Spleen (tissue), 11 donors: ENCODE results near the gene PEX11B. TPM values are rescaled to one million over a fixed set of nuclear protein-coding genes. Genes with fewer than 3 reads are reported as not detected.

Experiments
- DNase-seq: peaks from one replicate; pipeline ENCODE4 v3.0.0-alpha.2; 2020
- H3K27ac ChIP-seq, 8 donors: fragments of 200-600 bp; sonication (generic) in 7 of 8; 1 replicate in 4 of 8; 2 replicates in 4 of 8; pipeline versions ENCODE4 v1.5.0 to v1.8.0; 2016 to 2021; ENCODE audit warnings: inconsistent platforms in 4 of 8, mild to moderate bottlenecking in 4 of 8, moderate library complexity in 1 of 8
- H3K27me3 ChIP-seq, 7 donors: fragments of 200-600 bp; sonication (generic) in 6 of 7; replicated peaks in 1 of 7; 1 replicate in 4 of 7; 2 replicates in 3 of 7; pipeline versions ENCODE4 v1.5.0 to v1.8.0; 2016 to 2021; ENCODE audit warnings: inconsistent platforms in 3 of 7, mild to moderate bottlenecking in 1 of 7
- H3K36me3 ChIP-seq, 6 donors: fragments of 200-600 bp; sonication (generic) in 5 of 6; 1 replicate in 4 of 6; 2 replicates in 2 of 6; pipeline versions ENCODE4 v1.5.0 to v1.8.0; 2016 to 2021; ENCODE audit warnings: inconsistent platforms in 2 of 6
- H3K4me1 ChIP-seq, 6 donors: fragments of 200-600 bp; sonication (generic) in 5 of 6; 1 replicate in 3 of 6; 2 replicates in 3 of 6; pipeline versions ENCODE4 v1.5.0 to v1.8.0; 2016 to 2021; ENCODE audit warnings: inconsistent platforms in 3 of 6
- H3K4me3 ChIP-seq, 8 donors: fragments of 200-600 bp; sonication (generic) in 7 of 8; 1 replicate in 4 of 8; 2 replicates in 4 of 8; pipeline versions ENCODE4 v1.5.0 to v1.8.0; 2016 to 2021; ENCODE audit warnings: inconsistent platforms in 4 of 8, mild to moderate bottlenecking in 4 of 8, moderate library complexity in 2 of 8
- H3K9me3 ChIP-seq, 8 donors: fragments of 200-600 bp; sonication (generic) in 7 of 8; 1 replicate in 4 of 8; 2 replicates in 4 of 8; pipeline versions ENCODE4 v1.5.0 to v1.8.0; 2016 to 2021; ENCODE audit warnings: inconsistent platforms in 4 of 8
- POLR2A ChIP-seq, 3 donors: fragments of 450-650 bp; IDR thresholded peaks; one replicate each; pipeline ENCODE4 v1.5.1; 2017; ENCODE audit warnings: antibody characterized with exemption in 3 of 3, mild to moderate bottlenecking in 1 of 3
- POLR2AphosphoS5 ChIP-seq, 3 donors: sonication (generic); formaldehyde crosslinking; IDR thresholded peaks; one replicate each; pipeline ENCODE4 v1.5.1; 2017; ENCODE audit warnings: antibody characterized with exemption in 3 of 3
- WGBS, 5 donors: extraction: QIAGEN DNeasy Blood & Tissue Kit in 3 of 5; methylation state at CpG; one replicate each; pipeline versions ENCODE4 v1.1.5 to v1.1.7; 2013 to 2018; 5-methylcytosine and 5-hydroxymethylcytosine counted together
- intact Hi-C: fragments of 100-400 bp; cut with DNase I; formaldehyde crosslinking; loops from one replicate; pipeline ENCODE4 v1.15.0; 2023; ENCODE audit warnings: low total_unique reads
- polyA plus RNA-seq, 3 donors: library from polyadenylated mRNA; stranded (reverse); fragments of 200-250 nt; gene quantifications; one replicate each; pipeline ENCODE4 v1.2.1, GENCODE V29; 2013
- total RNA-seq, 7 donors: library from RNA; depleted of rRNA in 3 of 7; stranded (reverse); fragments of >200 nt in 3 of 7; fragmentation: NEBNext Ultra II Directional in 4 of 7; extraction: Animal tissue kit (Norgen Biotek cat#: 25700) in 4 of 7; gene quantifications; one replicate each; pipeline versions ENCODE4 v1.1.0 to v1.2.1, GENCODE V29; 2016 to 2021
- TF ChIP-seq, protein P1 (sequence below), 11 experiments: fragments of 200-600 bp in 7 of 11; fragments of 450-650 bp in 4 of 11; sonication (generic) in 4 of 11; IDR thresholded peaks in 8 of 11; conservative IDR thresholded peaks in 3 of 11; 1 replicate in 7 of 11; 2 replicates in 4 of 11; pipeline versions ENCODE4 v1.4.0 to v1.8.0; 2016 to 2021; ENCODE audit warnings: antibody characterized with exemption in 11 of 11, inconsistent platforms in 4 of 11, mild to moderate bottlenecking in 1 of 11
- donor health status: healthy with polysubstance abuse.
- donor health status: DM: no; HTN: no; CAD: no; lungs with moderate emphysema.
- donor health status: DM: no; HTN: no; CAD: no.
- donor health status: Bipolar disorder and iron deficiency.
- donor health status: healthy.
- donor health status: DM: no; HTN: no; CAD: no.
- donor health status: DM: yes; HTN: yes; CAD: no.

Gene PEX11B
- total and polyA plus RNA-seq, 10 donors, result 20.3 to 35.4 (median 27.4) TPM

DNA sequence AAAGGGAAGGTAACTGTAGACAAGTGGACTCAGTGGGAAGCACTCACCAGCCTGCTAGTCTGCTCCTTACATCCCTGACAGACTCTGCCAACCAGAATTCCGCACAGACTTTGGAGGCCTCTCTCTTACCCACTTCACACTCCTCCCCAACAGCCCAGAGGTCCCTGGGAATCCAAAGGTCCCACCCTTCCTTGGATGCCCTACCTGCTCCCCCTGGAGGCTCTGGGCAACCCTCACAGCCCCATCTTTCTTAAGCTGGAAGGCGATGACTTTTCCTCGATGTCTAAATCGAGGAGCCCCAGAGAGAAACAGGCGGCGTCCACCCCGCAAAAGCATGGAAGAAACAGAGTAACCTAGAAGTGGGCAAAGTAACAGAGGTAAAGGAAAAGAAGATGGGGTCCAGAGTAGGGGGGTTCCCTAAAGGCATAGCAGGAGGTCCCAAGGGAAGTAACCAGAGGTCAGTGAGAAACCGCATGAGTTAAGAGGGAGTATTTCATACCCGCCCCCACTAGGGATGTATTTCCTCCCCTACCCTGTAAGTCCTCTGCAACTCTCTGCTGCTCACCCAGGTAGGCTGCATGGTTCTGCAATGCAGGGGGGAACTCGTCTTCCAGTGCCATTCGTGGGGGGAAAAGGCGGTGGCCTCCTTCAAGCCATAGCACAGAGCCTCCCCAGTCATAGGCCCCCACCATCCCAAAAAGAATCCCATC lies 17.1 kb downstream of the PEX11B start:
- Histone ChIP-seq H3K27me3 (no peaks in the 10 kb centered on the region), H3K4me1 (no peaks in the 10 kb centered on the region), H3K36me3 (peaks cover 0 to 6% (median 0%) of the 10 kb centered on the region in 6 donors), H3K9me3 (no peaks in the 10 kb centered on the region), H3K27ac (no peak overlapping the region), H3K4me3 (no peak overlapping the region)
- WGBS, 5 donors, result 86 to 96% (median 90%) methylated on average over 12 of the region's 12 CpGs
- TF ChIP-seq POLR2A (IDR thresholded peaks at IDR 0.05) (no peak), POLR2AphosphoS5 (IDR thresholded peaks at IDR 0.05) (no peak)
- TF ChIP-seq, protein P1, sequence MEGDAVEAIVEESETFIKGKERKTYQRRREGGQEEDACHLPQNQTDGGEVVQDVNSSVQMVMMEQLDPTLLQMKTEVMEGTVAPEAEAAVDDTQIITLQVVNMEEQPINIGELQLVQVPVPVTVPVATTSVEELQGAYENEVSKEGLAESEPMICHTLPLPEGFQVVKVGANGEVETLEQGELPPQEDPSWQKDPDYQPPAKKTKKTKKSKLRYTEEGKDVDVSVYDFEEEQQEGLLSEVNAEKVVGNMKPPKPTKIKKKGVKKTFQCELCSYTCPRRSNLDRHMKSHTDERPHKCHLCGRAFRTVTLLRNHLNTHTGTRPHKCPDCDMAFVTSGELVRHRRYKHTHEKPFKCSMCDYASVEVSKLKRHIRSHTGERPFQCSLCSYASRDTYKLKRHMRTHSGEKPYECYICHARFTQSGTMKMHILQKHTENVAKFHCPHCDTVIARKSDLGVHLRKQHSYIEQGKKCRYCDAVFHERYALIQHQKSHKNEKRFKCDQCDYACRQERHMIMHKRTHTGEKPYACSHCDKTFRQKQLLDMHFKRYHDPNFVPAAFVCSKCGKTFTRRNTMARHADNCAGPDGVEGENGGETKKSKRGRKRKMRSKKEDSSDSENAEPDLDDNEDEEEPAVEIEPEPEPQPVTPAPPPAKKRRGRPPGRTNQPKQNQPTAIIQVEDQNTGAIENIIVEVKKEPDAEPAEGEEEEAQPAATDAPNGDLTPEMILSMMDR (IDR thresholded peaks at IDR 0.05 in 8 of 11, conservative IDR thresholded peaks at IDR 0.05 in 3 of 11), result no peak
- intact Hi-C loops, result no loop called here
- DNase-seq, result no peak

DNA sequence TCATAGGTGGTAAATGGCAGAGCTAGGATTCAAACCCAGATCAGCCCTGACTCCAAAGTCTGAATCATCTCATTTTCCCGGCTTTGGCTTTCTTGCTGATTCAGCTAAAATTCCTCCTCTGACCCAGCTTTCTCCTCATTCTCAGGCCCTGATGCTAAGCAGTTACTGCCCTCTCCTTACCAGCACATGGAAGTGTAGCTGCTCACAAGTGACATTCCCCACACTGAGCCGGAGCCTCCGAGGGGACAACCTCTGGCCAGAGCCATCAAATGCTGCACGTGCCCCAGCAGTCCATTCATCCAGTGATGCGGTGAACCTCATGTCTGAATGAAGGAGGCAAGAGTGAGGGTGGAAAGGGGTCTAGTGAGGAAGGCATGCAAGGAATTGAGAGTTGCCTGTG lies 19.8 kb downstream of the PEX11B start:
- Histone ChIP-seq H3K27ac (no peak overlapping the region), H3K36me3 (peaks cover 0 to 6% (median 0%) of the 10 kb centered on the region in 6 donors), H3K4me3 (no peak overlapping the region), H3K27me3 (no peaks in the 10 kb centered on the region), H3K9me3 (no peaks in the 10 kb centered on the region), H3K4me1 (no peaks in the 10 kb centered on the region)
- TF ChIP-seq, protein P1 (IDR thresholded peaks at IDR 0.05 in 8 of 11, conservative IDR thresholded peaks at IDR 0.05 in 3 of 11), result no peak
- TF ChIP-seq POLR2A (IDR thresholded peaks at IDR 0.05) (no peak), POLR2AphosphoS5 (IDR thresholded peaks at IDR 0.05) (no peak)
- intact Hi-C loops, result no loop called here
- WGBS, 5 donors, result 84 to 99% (median 91%) methylated on average over 5 of the region's 5 CpGs
- no peak for DNase-seq

- intact Hi-C loops, result no loop called here
- Histone ChIP-seq H3K27ac (no peak overlapping the region), H3K9me3 (no peaks in the 10 kb centered on the region), H3K4me1 (peaks cover 0 to 3% (median under 1%) of the 10 kb centered on the region in 6 donors), H3K4me3 (no peak overlapping the region), H3K27me3 (no peaks in the 10 kb centered on the region), H3K36me3 (peaks cover 0 to 6% (median 0%) of the 10 kb centered on the region in 6 donors)
- TF ChIP-seq POLR2AphosphoS5 (IDR thresholded peaks at IDR 0.05) (no peak), POLR2A (IDR thresholded peaks at IDR 0.05) (no peak)
- TF ChIP-seq, protein P1 (IDR thresholded peaks at IDR 0.05 in 8 of 11, conservative IDR thresholded peaks at IDR 0.05 in 3 of 11), result no peak
- WGBS, 5 donors, result 72 to 95% (median 76%) methylated on average over 1 of the region's 1 CpG
- no peak for DNase-seq
These were observed 20.5 kb downstream of the PEX11B start for GRCh38 chr1:145897969-145898368.

DNA sequence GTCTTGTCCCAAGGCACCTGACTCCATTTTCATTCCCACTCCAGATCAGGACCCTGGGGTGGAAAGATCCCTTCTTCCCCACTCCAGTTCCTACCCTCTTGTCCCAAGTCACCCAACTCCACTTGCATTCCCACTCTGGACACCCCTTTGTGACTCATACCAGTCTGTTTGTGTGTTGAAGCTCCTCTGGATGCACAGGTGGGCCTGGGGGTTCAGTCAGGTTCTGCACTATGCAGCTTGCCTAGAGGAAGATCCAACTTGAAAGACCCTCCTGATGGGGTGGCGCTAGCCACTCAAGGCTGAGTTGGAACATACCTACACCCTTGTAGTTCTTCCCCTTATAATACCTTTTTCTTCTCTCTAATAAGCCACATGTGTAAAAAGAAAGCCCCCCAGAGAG lies 23.0 kb downstream of the PEX11B start:
- WGBS, 5 donors, result 93 to 100% (median 100%) methylated on average over 1 of the region's 1 CpG
- Histone ChIP-seq H3K27me3 (no peaks in the 10 kb centered on the region), H3K36me3 (peaks cover 0 to under 1% (median 0%) of the 10 kb centered on the region in 6 donors), H3K4me3 (no peak overlapping the region), H3K4me1 (peaks cover 0 to 24% (median 15%) of the 10 kb centered on the region in 6 donors), H3K9me3 (no peaks in the 10 kb centered on the region), H3K27ac (no peak overlapping the region)
- TF ChIP-seq POLR2A (IDR thresholded peaks at IDR 0.05) (no peak), POLR2AphosphoS5 (IDR thresholded peaks at IDR 0.05) (no peak)
- TF ChIP-seq, protein P1 (IDR thresholded peaks at IDR 0.05 in 8 of 11, conservative IDR thresholded peaks at IDR 0.05 in 3 of 11), result no peak
- DNase-seq, result no peak
- intact Hi-C loops, result no loop called here
